HG03280 (cell line): ENCODE results near the gene EDNRA.
"Not testable (repeated sequence)": the region's sequence is repeated elsewhere in the genome, so short reads cannot be mapped to it uniquely, and the experiment has no call there.

Experiments used
- ATAC-seq: cut with Tn5 transposase; IDR thresholded peaks from one replicate; pipeline ENCODE4 v1.9.1; 2021; ENCODE audit warnings: mild to moderate bottlenecking, moderate library complexity; ENCODE audit not compliant: unreplicated experiment

The EDNRA gene

GRCh38 chr4:147480891-147481576 is at the start of gene EDNRA:
Gene EDNRA, plus strand, starts transcription at chr4:147481097. Its CDS starts 4,585 bp downstream, at chr4:147485682.
- no peak for ATAC-seq

DNA sequence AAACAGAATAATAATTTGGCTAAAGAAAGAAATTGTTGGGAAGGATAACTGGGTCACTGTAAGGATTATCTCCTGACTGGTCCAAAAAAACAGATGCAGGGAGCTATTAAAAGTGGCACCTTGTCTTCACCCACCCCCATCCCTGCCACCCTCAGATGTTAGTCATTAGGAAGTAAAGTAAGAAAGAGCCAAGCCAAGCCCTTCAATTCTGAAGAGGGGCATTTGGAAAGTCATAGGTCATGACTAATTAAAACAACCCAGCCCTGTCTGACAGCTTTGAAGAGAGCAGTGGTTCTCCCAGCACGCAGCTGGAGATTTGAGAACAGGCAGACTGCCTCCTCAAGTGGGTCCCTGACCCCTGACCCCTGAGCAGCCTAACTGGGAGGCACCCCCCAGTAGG is 46.5 kb upstream of the EDNRA start:
- not testable (repeated sequence) for ATAC-seq

- ATAC-seq, result no peak
These were observed 40.5 kb upstream of the EDNRA start for GRCh38 chr4:147440442-147440841.

DNA sequence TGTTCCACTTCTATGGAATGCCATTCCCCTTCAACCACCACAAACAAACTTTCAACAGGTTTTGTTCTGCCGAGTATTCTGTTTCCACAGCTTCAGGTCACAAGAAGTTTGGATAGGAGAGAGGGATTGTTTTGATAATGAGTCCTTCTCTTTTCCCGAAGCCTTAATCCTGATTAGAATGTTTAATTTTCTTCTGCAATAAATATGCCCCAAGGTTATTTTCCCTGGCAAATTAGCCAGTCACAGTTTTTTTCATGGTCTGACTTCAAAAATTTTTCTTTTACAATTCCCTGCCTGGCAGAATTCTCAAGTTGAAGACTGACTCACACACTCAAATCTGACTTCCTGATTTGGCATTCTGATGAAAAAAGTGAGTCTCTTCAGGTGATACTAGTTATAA is 33.1 kb upstream of the EDNRA start:
- ATAC-seq, result no peak

DNA sequence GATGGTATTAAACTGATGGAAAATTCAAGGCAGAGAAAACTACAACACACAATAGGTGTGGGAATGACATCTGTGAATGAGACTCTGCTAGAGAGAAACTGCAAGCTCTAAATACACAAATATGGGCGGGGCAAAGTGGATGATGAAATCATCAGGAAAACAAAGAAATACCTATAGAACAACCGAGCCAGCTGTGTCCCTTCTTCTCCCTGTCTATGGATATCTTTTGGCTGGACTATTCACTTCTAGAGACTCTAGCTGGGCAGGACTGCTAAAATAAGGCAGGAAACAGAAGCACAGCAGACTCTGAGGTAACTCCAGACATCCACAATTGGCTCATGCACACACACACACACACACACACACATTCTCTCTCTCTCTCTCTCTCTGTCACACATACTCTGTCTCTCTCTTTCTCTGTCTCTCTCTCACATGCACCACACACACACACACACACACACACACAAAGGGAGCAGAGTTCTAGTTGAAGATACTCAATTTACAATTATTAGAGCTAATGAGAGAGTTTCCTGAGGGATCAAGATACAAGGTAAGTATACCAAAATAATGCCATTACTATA is 27.2 kb upstream of the EDNRA start:
- ATAC-seq, result no peak

DNA sequence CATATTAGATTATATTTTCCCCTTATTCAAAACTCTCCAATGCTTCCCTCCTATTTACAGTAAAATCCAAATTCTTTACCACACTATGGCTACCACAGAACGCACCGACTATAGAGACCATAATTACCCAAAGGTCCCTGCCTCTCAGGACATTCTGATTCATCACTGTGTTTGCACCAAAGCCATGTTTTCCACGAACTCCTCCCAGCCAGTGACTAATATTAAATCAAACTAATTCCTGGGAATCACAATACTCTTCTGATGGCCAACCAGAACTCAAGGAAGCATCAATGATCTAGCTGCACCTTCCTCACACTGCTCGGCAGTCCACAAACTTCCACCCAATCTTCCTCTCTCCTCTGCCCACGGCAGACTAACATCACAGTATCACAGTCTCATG is 24.2 kb upstream of the EDNRA start:
- ATAC-seq, result no peak

GRCh38 chr4:147461161-147461560 is 19.7 kb upstream of the EDNRA start:
- ATAC-seq, result no peak

GRCh38 chr4:147463065-147463464 is 17.8 kb upstream of the EDNRA start:
- no peak for ATAC-seq

- no peak for ATAC-seq
These were observed 15.4 kb upstream of the EDNRA start for GRCh38 chr4:147465461-147465860.

- peak; percentile 76 for ATAC-seq
These were observed 3.5 kb upstream of the EDNRA start for GRCh38 chr4:147477439-147477838.

- no peak for ATAC-seq
These were observed 1.5 kb upstream of the EDNRA start for GRCh38 chr4:147479376-147479775.

DNA sequence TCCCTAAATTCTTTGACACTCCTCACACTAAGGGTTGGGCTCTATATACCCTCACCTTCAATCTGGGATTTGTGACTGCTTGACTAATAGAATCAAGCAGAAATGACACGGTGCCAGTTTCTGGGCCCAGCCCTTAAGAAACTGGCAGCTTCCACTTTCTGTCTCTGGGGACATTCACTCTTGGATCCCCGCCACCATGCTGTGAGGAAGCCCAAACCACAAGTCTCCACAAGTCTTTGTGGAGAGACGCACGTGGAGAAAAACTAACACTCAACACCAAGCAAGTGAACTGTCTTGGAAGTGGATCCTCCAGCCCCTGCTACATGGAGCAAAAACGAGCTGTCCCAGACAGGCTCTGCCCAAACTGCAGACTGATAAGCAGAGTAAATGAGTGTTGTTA is 1.1 kb upstream of the EDNRA start:
- no peak for ATAC-seq

- no peak for ATAC-seq
These were observed 401 bp upstream of the EDNRA start for GRCh38 chr4:147480502-147480890.

DNA sequence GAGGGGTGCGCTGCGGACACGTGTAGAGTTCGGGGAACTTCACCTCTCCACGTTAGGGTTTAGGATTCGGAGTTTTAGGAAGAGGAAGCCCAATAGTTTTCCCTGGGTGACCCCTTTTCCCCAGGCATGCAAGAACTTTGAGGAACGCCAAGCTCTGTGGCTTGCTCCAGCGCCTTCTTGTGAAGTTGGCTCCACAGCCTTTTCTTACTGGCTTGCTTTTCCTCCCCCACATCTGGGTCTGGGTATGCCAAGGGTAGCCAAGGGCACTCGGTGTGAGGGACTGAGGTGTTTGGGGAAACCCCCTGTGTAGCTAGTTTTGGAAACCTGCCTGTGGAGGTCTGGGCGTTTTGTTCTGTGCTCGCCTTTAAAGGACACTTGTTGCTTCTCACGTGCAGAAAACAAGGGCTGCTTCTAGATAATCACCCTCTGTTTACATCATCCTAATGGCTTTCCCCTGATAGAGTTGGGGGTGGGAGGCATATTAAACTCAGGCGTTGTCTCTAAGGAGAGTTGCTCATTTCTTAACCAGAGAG is 746 bp downstream of the EDNRA start:
- ATAC-seq, result no peak

DNA sequence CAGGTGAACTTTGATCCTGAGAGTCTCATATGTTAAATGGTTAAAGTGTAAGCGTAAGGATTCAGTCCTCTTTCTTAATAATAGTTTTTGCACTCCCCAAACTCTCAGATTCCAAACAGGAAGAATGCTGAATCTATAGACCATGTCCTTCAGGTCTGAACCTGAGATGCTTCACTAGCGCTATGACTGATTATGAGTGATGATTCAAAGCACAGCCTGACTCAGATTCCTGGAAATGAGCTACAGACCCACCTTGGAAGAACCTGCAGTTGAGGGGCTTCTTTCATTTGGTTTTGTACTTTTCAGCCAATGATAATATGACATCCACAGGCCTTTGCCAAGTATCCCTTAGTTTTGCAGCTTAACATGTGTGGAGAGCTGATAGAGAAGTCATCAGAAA is 1.4 kb downstream of the EDNRA start:
- ATAC-seq, result no peak

- no peak for ATAC-seq
These were observed 4.3 kb downstream of the EDNRA start for GRCh38 chr4:147485167-147485566.

DNA sequence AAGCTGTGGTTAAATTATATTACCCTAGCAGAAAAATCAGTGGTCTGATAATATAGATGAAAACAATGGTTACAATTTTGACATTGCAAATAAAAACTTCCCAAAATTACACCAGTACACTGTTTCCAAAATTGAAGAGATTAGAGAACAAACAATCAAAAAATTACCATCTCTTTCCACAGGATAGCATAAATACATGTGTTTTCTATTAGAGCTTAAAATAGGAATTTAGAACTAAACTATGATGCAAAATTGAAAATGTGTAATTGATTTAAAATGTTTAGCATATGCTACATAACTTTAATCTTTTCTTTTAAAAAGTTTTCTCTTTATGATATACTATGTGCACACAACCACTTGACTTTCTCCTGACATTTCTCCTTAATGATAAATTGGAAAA is 6.7 kb downstream of the EDNRA start:
- no peak for ATAC-seq

GRCh38 chr4:147488556-147488955 is 7.7 kb downstream of the EDNRA start:
- no peak for ATAC-seq

- no peak for ATAC-seq
These were observed 10.2 kb downstream of the EDNRA start for GRCh38 chr4:147491086-147491485.

- ATAC-seq, result no peak
These were observed 11.4 kb downstream of the EDNRA start for GRCh38 chr4:147492306-147492705.

GRCh38 chr4:147492761-147493160 is 11.9 kb downstream of the EDNRA start:
- ATAC-seq, result no peak

- ATAC-seq, result no peak
These were observed 12.4 kb downstream of the EDNRA start for GRCh38 chr4:147493307-147493706.

DNA sequence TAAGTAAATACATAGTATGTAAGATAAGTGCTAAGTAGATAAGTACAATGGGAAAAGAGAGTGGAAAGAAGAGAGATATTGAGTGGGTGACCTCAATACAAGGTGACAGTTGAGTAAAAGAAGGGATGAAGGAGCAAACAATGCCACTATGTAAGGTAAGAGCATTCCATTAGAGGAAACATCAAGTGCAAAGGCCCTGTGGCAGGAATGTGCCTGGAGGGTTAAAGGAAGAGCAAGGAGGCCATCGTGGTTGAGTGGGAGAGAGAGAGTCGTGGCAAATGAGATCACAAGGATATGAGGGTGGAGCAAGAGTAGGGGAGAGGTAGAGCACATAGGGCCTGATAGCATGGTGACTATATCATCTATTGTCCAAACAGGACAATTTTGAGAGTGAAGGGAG is 13.4 kb downstream of the EDNRA start:
- ATAC-seq, result no peak
